HCEC 1CT (cell line): ENCODE measurements around the gene SLC24A2.

Experiments used
- DNase-seq: peaks from one replicate; pipeline ENCODE4 v3.0.0-alpha.2; 2017

Gene SLC24A2

GRCh38 chr9:19754921-19755320, 33.9 kb downstream of the SLC24A2 start:
- no peak for DNase-seq

GRCh38 chr9:19748278-19749126, 40.3 kb downstream of the SLC24A2 start:
- peak; percentile 7 for DNase-seq

- no peak for DNase-seq
Observed at GRCh38 chr9:19746223-19746622, 42.6 kb downstream of the SLC24A2 start.

- no peak for DNase-seq
Observed at GRCh38 chr9:19741178-19741577, 47.7 kb downstream of the SLC24A2 start.
